HG02973 (cell line): ENCODE results near the gene CCDC74A.
"Not testable (repeated sequence)": the region's sequence is repeated elsewhere in the genome, so short reads cannot be mapped to it uniquely, and the experiment has no call there.

Source experiments
- ATAC-seq: cut with Tn5 transposase; IDR thresholded peaks from one replicate; pipeline ENCODE4 v1.9.1; 2021; ENCODE audit warnings: moderate library complexity; ENCODE audit not compliant: unreplicated experiment

CCDC74A gene

DNA sequence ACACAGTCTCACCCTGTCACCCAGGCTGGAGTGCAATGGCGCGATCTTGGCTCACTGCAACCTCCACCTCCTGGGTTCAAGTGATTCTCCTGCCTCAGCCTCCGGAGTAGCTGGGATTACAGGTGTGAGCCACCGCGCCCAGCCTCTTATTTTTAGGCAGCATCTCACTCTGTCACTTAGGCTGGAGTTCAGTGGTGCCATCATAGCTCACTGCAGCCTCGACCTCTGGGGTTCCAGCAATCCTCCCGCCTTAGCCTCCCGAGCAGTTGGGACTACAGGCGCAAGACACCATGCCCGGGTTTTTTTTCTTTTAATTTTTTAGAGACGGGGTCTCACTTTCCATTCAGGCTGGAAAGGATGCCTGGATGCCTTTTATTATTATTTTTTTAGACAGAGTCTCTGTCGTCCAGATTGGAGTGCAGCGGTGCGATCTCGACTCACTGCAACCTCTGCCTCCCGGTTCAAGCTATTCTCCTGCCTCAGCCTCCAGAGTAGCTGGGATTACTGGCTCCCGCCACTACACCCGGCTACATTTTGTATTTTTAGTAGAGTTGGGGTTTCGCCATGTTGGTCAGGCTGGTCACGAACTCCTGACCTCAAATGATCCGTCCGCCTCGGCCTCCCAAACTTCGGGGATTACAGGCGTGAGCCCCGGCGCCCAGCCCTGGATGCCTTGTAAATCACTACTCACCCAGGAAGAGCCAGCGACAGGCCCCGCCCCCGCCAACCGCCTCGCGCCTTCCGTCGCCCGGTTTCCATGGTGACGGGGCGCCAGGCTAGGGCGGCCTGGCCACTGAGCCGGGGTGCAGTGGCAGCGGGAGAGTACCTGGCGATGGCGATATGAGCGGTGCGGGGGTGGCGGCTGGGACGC, at the start of gene CCDC74A:
Gene CCDC74A, plus strand, starts transcription at position 758 of the 871 bp plus-strand sequence. Its CDS starts 83 bp downstream, at position 841.
- peak; percentile 86 for ATAC-seq

DNA sequence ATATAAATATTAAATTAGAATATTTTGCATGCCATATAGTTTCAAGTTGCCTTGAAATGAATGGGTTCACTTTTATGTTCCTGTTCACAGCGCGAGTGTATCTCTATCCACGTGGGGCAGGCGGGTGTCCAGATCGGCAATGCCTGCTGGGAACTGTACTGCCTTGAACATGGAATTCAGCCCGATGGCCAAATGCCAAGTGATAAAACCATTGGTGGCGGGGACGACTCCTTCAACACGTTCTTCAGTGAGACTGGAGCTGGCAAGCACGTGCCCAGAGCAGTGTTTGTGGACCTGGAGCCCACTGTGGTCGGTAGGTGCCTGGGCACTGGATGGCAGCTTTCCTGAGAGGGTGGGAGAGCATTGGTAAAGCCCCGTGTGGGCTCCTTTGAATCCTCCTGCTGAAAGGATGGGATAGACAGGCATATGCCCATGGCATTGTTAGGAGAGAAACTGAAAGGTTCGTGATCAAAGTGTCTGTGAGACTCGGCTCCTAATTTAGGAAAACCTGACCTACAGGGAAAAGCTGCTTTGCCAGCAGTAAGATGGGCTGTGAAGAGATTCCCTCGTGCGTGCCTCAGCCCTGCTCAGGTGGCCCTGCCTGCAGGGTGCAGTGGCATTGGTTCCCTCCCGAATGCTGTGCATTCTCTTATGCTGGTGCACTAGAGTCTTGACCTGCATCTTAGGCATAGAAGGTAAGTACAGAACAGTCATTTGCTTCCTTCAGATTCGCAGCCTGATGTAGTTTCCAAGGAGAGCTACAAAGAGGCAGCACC, 49.4 kb upstream of the CCDC74A start:
- not testable (repeated sequence) for ATAC-seq

DNA sequence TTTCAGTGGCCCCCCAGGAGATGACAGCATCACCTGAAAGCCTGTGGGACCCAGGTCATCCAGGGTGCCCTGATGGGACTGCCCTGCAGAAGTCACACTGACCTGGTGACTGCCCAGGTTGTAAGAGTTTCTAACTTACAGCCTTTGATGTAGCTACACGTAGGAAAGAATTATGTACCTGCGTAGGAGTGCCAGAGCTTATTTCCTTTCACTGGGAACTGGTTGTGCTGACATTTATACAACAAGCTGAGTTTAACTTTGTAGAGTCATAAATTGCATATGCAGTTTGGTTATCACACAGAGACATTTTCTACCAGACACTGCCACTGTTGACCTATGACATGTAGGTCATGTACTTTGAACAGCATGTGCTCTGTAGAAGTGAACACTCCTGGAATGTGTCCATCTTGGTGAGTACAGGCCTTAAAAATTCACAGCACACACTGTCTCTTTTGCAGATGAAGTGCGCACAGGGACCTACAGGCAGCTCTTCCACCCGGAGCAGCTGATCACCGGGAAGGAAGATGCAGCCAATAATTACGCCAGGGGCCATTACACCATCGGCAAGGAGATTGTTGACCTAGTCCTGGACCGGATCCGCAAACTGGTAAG, 48.7 kb upstream of the CCDC74A start:
- not testable (repeated sequence) for ATAC-seq

DNA sequence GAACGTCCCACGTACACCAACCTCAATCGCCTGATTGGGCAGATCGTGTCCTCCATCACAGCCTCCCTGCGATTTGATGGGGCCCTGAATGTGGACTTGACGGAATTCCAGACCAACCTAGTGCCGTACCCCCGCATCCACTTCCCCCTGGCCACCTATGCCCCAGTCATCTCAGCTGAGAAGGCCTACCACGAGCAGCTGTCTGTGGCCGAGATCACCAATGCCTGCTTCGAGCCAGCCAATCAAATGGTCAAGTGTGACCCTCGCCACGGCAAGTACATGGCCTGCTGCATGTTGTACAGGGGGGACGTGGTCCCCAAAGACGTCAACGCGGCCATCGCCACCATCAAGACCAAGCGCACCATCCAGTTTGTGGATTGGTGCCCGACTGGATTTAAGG, 47.3 kb upstream of the CCDC74A start:
- not testable (repeated sequence) for ATAC-seq

DNA sequence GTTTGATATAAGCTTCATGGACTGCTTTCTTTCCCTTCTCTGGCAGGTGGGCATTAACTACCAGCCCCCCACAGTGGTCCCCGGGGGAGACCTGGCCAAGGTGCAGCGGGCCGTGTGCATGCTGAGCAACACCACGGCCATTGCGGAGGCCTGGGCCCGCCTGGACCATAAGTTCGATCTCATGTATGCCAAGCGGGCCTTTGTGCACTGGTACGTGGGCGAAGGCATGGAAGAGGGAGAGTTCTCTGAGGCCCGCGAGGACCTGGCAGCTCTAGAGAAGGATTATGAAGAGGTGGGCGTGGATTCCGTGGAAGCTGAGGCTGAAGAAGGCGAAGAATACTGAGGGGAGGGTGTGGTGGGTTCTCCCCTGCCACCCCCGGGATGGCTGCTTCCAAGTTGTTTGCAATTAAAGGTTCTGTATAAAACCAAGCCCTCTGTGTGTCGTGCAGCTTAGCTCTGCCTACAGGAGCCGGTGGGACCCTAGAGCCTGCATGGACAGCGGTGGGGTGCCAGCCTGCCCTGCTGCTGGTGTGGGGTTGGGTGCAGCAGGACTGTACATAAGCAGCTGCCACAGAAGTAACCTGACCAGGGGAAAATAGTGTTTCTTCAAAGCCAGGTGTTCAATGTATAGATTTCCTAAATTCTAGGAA, 45.1 kb upstream of the CCDC74A start:
- not testable (repeated sequence) for ATAC-seq

DNA sequence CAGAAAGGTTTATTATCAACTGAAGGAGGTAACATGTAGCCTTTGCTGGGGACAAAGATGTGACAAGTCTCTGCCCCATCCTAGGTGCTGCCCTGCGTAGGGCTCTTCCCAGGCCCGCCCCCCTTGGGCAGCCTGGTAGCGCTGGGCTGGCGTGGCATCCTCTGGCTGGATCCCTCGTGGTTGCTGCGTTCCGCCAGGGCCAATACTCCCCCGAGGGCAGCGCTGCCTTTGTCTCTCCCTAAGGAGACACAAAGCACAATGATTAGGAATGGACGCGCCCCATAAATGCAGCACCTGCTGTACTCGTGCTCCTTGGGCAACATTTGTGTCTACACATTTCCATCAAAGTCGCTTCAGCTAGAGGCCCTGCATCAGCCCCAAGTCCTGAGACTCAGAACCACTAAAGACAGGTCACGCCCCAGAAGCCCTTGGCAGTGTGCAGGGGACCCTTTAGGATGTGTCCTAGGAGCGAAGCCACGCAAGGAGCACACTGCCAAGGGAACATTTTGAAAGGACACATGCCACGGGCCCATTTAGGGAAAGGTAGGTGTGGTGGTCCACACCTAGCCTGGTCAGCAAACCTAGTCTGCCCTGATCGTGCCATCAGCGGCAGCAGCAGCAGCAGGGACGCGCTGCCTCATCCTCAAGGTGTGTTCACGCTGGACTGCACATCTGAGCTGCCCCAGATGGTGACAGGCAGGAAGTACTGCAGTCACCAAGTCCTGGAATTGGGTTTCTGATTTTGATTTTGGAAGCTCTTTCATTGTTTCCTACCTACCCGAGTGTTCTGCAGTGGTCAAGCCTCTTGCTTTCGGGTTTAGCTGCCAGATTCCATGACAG, 43.5 kb upstream of the CCDC74A start:
- not testable (repeated sequence) for ATAC-seq

DNA sequence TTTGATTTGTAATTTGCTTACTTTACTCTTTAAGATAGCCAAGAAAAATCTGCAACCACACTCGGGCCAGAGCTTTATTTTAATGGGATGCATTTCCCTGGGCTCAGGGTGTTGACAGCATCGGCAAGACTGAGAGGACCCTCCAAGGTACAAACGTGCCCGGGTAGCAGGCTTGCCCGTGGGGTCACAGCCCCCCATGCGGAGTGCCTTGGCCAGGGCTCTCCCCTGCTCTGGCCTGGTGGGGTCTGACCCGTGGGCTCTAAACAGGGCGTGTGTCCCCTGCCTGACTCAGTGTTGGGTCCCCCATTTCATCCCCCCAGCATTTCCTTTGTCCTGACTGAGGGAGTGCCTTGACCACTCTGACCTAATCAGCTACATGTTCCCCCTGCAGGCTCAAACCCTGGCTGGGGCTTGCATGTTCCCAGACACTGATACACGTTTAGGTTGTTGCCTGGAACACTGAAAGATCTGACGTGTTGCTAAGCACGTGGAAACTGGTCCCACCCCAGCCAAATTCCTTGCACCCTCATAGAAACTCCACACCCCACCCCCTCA, 42.7 kb upstream of the CCDC74A start:
- ATAC-seq, result not testable (repeated sequence)

DNA sequence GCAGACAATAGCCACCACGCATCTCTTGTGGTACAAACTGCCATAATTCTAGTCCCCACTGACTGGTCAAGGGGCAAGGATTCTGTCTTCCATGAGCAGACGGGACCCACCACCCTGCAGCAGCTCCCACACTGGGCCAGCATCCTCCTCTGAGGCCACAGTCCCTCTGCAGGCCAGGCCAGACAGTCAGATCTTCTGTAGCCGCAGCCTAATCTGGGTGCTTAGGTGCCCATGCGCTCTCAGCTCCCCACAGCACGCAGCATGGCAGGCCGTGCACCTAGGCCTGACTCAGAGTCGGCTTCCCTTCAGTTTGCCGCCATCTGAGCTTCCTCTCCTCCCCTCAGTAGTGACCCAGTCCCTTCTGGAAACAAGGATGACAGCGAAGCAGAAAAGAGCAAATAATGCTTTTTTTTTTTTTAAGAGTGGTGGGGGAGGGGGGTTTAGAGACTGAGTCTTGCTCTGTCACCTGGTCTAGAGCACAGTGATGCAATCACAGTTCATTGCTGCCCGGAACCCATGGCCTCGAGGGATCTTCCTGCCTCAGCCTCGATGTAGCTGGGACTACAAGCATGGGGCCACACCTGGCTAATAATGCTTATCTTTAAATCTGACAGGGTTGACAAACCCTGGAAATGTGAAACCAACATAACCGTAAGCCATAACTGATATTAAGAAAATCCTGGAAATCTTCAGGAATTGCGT, 41.3 kb upstream of the CCDC74A start:
- ATAC-seq, result not testable (repeated sequence)

DNA sequence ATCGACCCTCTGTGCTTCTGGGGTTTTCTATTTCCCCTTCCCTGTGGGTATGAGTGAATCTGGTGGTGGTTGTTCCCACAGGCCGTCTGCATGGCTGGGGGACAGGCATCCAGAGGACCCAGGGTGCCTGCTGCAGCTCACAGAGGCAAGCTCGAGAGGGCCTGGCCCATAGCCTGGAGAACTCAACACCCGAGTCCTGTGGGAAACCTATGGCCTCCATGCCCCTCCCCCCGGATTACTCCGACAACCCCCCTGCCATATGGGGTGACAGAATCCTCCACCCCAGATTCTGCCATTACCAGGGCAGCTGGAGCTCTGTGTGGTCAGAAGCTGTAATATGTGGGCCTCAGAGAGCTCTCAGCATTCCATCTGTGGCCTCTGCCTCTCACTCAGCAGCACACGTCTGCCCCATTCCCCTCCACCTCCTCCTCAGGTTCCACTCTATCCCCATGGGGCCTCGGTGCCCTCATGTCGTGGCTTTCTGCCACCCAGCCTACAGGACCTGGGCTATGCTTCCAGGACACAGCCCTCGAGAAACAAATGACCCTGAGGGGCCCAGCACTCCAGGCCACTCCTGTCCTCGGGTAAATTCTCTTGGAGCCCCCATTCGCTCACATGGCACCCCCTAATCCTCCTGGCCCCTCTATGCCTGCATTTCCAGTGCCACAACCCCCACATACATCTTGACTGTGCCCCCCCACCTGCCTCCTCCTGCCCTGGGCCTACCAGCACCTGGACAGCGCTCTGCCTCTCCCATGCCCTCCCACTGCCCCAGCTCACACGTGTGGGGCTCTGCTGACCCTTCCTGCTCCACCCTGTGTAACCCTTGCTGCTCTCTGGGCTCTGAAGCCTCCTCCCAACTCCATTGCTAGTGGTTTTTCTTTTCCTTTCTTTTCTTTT, 39.1 kb upstream of the CCDC74A start:
- ATAC-seq, result no peak

DNA sequence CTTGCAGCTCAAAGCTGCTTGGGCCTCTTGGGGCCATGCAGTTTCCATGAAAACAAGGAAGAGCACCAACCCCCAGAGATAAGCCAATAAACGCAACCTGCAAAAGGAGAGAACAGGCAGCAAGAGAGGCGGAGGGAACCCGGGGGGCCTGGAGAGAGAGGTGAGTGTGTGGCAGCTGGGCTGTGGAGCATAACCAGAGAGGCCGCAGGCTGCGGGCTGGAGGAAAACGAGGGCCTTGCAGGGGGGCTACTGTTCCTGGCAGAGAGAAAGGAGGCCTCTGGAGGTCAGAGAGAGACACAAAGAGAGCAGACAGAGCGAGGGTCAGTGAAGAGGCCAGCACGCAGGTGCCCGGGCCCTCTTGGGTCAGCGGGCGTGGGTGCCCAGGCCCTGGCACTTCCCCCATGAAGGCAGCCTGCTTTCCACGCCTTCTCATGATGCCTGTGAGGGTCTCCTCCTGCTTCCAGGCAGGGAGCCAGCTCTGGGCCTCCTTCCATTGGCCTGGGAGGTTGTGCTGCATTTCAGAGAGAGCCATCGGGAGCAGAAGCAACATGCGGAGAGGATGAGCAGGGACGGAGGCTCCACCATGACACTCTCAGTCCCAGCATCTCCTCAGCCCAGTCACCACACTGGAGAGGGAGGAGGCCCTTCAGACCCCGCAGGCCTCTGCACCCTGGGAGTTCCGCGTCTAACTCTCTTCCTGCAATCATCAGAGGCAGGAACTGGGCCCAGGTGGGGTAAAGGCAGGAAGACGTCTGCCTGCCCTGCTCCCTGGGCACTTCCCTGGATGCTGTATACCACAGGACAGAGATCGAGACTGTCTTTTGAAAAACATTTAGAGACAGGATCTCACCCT, 36.8 kb upstream of the CCDC74A start:
- ATAC-seq, result not testable (repeated sequence)

DNA sequence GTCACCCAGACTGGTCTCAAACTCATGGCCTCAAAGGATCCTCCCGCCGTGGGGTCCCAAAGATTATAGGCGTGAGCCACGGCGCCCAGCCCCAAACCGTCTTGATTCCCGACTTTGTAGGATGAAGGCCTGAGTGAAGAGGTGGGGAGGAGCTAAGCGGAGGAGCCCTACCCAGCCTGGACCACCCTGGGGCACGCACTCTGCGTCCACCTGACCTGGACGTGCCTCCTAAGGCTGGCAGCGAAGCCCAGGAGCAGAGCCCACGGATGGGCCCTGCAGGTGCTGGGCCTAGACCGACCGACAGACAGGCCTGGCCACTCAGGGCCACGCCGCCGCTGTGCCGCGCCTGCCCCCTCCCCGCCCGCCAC, 36.2 kb upstream of the CCDC74A start:
- ATAC-seq, result not testable (repeated sequence)

DNA sequence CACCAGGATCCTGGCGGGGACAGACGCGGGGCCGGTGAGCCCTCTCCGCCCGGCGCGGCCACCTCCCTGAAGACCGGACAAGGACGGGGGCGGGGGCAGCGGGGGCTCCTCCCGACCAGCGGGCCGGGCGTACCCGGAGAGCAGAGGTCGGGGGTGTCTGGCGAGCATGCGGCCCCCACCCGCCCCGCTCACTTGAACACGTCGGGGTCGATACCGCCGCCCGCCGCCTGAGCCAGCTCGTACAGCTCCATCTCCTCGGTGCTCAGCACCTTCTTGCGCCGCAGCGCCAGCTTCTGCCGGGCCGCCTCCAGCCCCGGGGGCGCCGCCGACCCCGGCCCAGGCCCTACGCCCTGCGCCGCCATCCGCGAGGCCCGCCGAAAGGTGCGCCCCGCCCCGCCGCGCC, 35.7 kb upstream of the CCDC74A start, which contains the start of gene MZT2A:
Gene MZT2A, minus strand, starts transcription at position 383 of the 403 bp plus-strand sequence. Its CDS starts 21 bp downstream, at position 362.
- ATAC-seq, result peak; percentile 11

DNA sequence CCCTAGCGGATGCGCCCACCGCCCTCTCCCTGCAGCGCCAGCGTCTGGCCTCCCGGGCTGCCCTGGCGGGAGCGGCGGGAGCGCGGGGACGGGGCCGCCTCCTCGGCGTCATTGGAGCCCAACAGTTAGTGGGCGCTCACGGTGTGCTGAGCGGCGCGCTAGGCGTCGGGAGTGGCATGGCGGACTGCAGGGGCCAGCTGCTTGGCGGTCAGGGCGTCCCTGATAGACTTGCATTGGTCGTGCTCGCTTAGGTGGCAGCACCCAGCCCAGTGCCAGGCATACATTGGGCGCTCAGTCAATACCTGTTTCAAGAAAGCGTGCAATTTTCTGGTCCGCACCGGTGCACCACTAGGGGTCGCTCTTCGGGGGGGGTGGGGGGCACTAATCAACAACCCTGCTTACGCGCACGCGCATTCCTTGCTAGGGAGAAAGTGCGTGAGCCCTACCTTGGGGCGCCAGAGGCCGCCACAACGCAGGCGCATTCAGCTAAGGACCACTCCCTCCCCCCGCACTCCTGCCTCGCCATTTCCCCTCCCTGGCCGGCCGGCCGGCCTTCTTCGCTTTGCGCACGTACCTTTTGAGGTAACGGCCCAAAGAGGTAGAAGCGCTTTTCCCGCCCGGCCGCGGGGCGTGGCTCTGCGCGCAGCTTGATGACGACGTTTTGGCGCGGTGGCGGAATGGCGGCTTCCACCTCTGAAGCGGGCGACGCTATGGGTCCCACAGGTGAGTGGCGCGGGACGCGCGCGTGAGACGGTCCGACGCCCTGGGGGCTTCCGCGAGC, 35.1 kb upstream of the CCDC74A start:
- peak; percentile 72 for ATAC-seq

DNA sequence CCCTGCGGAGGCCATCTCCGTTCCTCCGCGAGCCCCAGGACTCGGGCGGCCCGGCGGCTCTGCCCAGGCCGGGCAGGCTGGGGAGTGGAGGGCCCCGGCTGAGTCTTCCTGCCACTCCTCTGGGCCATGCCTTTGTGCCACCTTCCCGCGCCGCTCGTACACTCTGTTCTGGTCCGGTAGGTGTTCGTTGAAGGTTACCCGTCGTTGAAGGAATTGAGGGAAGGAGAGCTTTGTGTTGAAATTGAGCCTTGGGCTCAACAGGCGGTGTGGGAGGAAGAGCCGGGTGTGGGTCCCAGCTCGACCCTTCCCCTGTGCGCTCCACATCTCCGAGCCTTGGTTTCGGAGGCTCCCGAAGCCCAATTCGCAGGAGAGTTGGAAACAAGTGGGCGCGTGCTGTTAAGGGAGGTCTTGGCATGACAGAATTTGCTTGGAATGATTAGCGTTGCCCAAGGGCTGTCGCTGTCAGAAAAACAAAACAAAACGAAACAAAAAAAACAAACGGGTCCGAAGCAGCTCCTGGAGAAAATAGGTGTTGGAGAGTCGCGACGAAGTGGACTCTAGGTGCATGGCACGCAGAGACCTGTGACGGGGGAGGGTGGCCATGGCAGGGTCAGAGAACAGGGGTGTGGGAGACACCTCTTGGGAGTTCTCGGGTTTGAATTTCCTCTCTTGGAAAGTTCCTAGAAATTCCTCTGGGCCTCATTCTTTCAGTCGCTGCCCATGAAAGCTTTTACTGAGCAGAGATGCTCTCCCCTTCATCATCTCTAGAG, 34.3 kb upstream of the CCDC74A start:
- peak; percentile 21 for ATAC-seq

DNA sequence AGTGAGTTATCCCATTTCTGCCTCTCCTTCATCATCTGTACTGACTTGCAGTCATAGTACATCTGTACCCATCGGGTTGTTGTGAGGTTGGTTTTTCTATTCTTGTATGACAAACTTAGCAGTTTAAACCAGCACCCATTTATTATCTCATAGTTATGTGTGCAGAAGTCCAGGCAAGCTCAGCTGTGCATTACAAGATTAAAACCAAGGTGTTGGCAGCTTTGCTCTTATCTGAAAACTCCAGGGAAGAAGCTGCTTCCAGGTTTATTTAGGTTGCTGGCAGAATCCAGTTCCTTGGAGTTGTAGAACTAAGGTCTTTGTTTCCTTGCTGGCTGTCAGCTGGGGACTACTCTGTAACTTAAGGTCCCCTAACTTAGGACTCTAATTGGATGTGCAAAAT, 32.2 kb upstream of the CCDC74A start:
- not testable (repeated sequence) for ATAC-seq
